ENCODE measurements around the gene LINC00237.

LINC00237 gene

DNA sequence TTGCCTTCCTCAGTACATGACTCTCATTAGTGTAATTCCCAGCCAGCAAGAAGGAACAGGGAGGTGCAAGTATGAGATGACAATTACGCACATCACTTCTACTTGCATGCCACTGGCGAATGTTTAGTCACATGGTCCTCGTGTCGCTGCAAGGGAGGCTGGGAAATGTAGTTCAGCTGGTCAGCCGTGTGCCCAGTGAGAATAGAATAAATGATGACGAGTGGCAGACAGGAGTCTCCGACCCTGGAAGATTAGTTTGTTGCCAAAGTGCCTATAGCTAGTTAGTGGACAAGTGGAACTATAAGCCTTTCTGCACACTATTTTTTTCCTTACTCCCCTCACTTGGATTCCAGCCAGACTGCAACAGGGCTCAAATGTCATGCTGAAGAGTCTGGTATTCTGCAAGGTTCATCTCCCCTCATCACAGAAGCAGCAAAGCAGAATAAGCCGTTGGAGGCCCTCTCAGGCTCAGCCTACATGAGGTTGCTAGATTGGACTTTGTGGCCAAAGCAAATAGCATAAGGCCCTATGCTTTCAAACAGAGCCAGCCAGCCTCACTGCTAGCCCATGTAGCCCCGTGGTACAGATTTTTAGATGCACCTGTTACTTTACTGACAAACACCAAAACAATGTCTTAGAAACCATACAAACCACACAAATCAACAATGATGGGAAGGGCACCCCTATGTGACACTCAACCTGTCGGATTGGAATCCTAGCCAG lies 9.7 kb downstream of the LINC00237 start:
- DNase-seq, result no peak

DNA sequence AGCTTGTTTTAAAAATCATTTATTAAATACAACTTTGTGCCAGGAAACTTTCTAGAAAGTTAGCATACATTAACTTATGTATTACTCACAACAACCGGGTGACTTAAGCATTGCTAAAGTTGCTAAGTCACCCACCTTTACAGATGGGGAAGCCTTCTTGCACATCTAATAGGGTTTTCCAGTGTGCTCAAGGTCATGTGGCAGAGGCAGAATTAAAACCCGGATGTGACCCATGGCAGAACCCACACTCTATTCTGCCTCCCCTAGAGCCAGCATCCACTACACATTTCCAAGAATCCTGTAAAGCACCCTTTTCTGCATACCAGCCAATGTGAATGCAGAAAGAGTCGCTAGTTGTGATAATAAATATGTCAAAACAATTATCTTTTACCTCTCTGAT lies 13.4 kb downstream of the LINC00237 start:
- DNase-seq, result no peak

DNA sequence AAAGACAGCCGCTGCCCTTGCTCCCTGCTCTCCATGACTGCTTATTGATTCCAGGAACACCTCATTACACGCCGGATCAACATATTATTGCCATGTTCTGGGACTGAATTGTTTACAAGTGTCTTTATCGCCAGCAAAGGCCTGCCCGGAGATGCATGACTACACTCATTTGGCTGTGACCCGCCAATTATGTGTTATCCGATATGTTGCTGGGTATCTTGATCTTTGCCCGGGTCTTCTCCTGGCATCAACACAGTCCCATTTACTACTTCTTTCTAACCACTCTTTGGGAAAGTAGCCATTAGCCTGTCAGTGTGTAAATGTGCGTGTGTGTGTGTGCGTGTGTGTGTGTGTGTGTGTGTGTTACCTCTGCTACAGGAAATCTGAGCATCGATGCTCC lies 15.4 kb downstream of the LINC00237 start:
- DNase-seq, result no peak

DNA sequence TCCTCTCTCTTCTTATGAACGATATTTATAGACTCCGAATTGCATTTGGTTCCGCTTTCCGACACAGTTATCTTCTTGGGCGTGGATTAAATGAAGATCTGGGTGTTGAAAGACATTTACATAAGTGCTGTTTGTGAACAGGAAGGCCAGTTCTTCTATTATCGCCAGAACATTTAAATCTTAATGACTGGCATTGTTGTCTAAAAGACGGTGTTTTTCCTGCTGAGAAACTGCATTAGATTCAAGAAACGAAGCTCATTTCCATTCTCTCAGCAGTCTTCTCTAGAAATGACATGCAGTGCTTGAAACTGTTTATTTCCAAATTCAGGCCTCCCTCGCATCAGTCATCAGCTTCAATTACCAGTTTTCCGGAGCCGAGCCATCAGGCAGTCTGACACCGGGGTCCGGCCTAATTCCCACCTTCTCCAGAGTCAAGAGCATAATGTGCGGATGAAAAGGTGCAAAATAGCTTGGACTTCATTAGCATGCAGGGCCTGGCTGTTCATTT lies 16.0 kb downstream of the LINC00237 start:
- no peak for DNase-seq

DNA sequence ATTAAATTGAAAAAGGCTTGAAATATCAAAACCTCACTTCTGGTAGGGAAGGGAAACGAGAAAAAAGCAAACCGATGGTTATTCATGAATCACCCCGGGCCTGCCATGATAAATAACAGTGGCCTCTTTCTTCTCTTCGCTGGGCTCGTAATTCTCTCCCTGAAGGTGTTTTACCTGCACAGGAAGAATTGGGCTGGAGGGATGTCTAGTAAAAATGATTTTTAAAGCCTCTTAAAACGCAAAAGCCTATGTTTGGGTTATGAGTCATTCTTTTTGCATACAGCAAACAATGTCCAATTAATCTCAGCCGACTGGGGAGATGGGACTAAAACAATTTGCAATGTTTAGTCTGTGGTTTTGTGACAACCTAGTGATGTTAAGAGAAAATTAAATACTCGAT lies 16.8 kb downstream of the LINC00237 start:
- no peak for DNase-seq

DNA sequence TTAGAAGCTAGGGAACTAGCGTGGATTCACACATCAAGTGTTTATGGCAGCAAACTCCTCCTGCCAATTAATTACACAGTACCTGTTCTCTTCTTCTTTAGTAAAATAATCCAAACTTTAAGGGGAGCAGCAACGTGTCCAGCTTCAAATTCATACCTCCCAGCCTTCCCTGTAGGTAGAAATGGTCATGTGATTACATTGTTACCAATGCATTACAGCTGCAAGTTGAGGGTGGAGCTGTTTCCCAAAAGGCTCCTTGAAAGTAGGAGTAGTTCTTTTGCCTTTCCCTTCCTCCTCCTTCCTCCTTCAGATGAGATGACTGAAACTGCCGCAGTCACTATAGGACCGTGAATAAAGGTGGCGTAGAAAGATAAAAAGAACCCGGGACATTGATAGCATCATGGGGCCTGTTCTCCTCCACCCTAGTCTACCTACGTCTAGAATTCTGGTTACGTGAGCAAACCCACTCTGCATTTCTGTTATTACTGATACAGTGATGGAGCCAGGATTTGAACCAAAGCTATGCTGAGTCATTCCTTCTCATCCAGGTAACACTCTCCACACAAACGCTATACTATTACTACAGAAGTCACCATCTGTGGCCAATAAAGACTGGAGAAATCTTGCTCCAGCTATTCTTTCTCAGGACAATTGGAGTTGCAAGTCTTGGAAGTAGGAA lies 18.2 kb downstream of the LINC00237 start:
- DNase-seq, result no peak

DNA sequence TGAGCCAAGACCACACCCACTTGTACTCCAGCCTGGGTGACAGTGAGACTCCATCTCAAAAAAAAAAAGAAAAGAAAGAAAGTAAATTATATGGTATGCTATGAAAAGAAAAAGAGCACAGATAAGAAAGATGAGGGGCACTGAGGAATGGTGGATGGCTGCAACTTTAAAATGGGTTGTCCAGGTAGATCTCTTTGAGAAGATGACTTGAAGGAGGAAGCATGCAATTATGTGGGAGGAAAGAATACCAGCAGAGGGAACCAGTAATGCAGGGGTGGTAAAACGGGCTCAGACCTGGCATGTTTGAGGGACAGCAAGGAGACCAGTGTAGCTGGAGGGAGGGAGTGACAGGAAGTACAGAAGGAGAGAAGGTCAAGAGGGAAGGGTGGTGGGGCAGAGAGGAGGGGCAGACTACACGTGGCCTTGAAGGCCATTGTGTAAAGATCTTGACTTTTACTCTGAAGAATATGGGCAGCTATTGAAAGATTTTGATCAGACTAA lies 22.3 kb downstream of the LINC00237 start:
- no peak for DNase-seq

DNA sequence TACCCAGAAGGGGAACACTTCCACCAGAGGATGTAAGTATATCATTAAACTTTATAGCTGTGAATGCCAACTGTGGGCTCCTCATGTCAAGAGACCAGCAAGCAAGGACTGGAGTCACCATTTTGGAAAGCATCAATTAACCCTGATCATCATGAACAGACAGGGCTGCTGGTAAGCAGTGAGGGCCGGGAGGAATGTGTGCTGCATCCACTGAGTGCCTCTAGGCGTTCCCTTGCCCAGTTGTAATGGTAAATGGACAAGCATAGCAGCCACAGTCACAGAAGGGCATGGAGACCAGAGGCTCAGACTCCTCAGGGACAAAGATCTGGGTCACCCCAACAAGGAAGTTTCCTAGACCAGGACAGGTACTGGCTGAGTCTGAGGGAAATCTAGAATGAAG lies 23.6 kb downstream of the LINC00237 start:
- DNase-seq, result no peak

DNA sequence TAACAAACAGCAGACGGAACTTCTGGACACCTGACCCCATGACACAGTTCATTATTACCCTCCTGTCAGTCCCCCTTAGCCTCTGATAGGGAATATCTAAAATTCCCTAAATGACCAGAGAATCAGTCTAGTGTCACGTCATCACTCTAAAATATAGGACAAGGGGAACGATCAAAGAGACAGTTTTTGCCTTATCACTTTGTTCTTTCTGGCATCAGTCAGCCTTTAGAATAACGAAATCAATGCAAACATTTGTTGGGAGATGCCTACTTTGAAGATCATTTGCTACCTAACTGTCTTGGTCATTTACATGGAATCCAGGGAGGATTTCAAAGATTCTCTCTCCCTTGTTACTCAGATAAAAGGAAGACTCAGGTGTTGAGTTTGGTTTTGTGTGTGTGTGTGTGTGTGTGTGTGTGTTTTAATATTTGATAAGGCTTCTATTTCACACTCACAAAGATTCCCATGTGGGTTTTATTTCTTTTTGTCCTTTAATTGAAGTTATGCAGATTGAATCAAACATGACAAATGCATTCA lies 28.3 kb downstream of the LINC00237 start:
- DNase-seq, result no peak

DNA sequence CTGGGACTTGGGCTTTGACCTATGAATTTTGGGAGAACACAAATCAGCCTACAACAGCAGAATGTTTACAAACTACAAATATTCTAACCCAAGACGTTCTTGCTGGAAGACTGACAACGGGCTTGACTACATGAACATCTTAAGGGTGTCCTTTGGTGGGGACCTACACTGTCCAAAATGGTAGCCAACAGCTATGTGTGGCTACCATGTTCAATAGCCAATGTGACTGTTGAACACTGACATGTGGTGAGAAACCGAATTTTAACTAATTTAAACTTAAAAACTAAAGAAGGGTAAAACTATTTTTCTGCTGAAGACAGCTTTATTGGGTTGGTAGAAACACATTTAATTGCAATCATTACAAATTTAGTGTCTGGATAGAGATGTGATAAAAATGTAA lies 30.1 kb downstream of the LINC00237 start:
- DNase-seq, result no peak

DNA sequence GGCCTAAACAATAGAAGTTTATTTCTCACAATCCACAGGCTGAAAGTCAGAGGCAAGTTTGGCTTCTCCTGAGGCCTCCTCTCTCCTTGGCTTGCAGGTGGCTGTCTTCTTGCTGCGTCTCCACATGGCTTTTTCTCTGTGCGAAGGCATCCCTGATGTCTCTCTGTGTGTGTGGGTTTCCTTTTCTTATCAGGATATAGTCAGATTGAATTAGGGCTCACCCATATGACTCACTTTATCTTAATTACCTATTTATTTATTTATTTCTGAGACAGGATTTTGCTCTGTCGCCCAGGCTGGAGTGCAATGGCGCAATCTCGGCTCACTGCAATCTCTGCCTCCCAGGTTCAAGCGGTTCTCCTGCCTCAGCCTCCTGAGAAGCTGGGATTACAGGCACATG lies 30.7 kb downstream of the LINC00237 start:
- DNase-seq, result no peak

DNA sequence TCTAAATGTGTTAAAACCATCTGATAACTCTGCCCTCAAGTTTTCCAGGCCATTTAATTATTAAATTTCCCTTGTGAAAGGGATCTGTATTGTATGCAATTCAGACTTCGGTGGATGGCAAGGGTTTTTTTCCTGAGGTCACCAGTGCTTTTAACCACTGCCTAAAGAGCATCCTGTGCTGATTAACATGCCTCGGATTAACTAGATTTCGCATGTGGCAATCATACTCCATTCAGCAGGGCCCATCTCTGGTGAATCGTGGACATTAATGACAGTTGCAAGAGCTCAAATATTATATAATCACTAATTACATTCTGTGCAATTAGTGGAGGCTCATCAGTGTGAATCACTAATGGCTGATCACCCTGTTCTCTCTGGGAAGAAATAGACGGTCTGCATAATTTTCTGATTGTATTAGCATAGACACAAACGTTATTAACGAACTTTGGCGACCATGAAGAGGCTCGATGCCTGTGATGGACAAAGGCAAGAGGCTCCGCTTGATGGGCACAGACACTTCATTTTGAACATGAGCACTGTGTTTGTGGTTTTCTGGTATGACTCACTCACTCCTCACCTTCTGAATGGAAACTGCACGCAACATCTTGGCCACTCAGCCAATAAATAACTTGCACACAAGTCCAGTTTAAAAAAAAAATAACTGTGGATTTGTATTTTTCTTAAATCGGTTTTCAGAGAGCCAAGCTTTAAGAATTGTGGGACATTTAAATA lies 31.4 kb downstream of the LINC00237 start:
- DNase-seq, result no peak

DNA sequence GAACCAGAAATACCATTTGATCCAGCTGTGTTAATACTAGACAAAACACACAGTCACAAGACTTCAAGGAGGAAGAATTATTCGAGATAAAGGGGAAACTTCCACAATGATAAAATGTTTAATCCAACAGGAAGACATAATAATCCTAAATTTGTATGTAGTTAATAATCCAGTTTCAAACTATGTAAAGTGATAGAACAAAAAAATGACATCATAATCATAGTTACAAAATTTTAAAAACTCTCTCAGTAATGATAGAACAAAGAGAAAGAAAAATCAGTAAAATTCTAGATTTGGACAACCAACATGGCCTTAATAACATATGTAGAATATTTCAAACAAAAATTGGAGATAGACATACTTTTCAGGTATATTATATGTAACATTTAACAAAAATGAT lies 38.9 kb downstream of the LINC00237 start:
- no peak for DNase-seq

DNA sequence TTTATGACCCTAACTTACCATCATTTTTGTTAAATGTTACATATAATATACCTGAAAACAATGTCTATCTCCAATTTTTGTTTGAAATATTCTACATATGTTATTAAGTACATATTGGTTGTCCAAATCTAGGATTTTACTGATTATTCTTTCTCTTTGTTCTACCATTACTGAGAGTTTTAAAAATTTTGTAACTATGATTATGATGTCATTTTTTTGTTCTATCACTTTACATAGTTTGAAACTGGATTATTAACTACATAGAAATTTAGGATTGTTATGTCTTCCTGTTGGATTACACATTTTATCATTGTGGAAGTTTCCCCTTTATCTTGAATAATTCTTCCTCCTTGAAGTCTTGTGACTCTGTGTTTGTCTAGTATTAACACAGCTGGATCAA lies 41.2 kb downstream of the LINC00237 start:
- DNase-seq, result no peak

DNA sequence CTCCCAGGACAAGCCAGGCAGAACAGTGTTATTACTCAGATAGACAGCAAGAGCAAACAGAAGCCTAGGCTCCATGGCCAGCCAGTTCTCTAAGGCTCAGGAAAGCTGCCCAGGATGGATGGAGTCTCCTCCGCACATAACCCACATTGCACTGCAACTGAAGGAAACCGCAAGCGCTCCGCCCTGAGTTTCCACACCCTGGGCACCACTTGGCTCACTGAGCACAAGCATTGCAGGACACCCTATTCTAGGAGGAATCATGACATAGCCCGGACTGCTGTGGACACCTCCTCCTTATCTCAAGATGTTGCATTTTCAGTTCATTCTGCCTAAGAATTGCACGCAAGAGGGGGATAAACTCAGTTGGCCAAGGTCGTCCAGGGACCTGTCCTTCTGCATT lies 42.9 kb downstream of the LINC00237 start:
- DNase-seq, result no peak

DNA sequence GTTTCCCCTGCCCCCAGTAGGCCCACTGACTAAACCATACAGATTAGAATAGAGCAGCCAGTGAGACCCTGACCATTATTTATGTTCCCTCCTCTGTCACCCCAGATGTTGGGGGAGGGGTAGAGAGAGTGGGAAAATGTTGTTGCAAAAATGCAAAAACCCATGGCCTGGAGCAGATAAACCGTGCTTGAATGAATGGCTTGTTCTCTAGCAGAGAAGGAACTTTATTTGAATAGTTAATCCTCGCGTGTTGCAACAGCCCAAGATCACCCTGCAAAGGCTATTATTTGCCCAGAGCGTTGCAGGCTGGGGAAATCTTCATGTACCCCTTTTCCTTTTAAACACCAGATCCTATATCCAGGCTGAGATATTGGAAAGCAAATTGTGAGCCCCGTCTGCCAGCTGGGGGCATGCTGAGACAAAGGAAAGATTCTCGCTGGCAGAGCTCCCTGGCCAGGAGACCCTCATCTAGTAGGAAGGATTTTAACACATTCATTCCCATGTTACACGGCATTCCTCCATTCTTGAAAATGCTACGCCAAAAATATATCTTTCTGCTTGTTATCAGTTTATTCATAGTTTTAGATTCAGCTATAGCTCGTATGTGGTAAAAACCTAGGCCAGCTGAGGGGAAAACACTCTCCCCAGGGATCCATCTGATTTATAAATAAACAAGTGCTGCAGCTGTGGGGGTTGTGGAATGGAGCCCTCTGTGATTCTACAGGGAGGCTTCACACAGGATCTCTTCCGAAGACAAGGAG lies 53.0 kb downstream of the LINC00237 start:
- no peak for DNase-seq

DNA sequence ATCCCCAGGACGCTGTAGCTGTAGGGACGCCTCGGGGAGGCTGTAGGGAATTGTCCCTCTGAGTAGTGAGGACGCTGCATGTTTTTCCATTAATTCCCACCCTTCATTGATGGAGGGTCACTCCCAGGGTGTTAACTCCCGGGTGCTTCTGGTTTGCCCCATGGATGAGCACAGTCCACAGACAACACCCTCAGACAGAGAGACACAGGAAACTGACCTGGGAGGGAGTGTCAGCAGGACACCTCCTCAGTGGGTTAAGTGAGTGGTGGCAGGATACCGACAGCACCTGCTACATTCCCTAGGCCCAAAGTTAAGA lies 53.5 kb downstream of the LINC00237 start:
- DNase-seq, result no peak

DNA sequence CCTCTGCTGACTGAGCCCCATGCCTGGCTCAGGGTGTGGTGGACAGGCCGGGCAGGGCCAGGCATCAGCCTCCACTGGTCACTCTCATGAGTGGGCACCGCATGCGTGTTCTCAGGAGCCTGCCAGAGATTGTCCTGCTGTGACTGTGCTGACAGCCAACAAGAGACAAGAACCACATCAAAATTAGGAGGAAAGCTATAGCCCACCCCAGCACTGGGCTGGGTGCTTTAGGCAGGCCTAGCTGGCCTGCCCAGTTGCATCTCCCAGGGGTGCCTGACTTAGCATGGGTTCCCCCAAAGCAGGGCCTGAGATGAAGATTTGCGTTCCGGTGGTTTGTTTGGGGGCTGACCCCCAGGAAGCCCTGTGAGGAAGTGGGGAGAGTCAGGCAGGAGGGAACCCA lies 53.9 kb downstream of the LINC00237 start:
- DNase-seq, result no peak

DNA sequence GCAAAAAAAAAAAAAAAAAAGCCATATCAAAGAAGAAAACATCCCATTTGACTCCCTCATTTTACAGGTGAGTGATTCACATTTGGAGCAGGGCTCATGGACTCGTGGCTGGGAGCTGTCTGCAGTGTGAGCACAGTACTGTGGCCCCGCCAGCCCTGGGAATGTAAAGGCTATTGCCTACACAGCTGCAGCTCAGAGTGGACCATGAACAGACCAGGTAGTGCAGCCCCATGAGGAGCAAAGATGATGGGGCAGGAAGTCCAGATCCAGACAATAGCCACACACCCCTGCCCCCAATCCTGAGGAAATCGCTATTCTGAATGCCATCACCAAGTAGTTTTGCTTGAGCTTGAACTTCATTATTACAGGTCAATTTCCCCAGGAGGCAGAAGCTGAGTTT lies 55.4 kb downstream of the LINC00237 start:
- no peak for DNase-seq

DNA sequence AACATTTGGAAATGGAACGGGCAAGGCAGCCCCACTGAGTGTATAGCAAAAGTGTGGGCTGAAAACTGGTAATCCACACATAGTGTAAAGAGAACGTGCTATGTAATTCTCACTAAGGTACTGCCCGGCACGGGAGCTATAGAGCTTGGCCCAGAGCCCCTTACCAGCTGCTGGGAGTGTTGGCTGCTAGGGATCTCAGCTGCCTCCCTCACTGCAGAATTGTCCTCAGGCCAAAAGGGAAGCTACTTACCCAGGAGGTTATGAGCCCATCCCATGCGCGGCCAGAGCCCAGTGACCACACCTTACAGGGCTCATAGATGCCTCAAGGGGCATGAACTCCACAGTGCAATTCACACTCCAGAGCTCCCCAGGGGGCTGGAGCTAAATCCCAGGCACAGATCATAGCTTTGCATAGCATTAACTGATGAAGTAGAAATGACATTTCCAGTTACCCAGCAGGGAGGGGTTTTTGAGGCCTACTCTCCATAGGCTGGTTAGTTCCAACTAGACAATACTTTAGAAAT lies 56.8 kb downstream of the LINC00237 start:
- DNase-seq, result no peak

DNA sequence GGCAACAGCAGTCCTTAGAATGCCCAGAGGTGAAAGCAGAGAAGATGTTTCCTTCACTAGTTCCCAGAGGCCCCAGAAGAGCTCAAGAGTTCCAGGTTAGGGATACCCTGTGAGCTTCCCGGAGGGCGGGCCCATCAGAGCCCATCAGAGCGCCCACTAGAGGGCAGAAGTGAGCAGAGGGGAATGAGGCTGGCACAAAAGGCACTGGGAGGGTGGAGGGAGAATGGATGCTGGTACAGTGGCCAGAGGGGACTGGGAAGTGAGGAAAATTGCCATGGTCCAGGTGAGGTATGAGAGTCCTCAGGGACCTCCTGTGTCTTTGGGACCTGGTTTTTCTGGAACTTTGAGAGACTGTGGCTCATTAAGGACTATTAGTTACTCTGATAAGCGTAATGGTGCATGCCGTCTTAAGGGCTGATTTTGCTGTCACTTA lies 57.3 kb downstream of the LINC00237 start:
- peak; percentile 12 for DNase-seq

DNA sequence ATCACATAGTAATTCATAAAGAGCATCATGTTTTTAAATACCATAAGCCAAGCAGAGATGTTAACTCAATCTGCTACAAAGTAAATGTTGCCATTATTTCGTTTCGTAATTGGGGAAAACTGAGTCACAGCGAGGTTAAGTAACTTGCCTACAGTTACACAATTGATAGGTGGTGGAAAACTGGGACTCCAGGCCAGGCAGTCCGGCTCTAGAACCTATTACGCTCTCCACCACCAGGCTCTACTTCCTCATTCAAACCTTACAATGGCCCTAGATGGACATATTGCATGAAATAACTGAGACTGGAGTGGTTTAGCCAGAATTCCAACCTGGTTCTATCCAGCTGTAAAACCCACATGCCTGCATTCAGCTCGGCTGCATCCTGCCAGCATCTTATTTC lies 58.2 kb downstream of the LINC00237 start:
- no peak for DNase-seq
